Endodermal cell (in vitro differentiated cells): Measurements from ENCODE around the gene TRIM44. TPM values are rescaled to one million over a fixed set of nuclear protein-coding genes. Genes with fewer than 3 reads are reported as not detected.

ENCODE experiments used
- DNase-seq: peaks from one replicate; pipeline ENCODE4 v3.0.0-alpha.2; 2017
- H3K27ac ChIP-seq: 2 replicates; pipeline ENCODE4 v1.5.1; 2013; ENCODE audit warnings: mild to moderate bottlenecking, low read depth, low read length, moderate library complexity
- H3K27me3 ChIP-seq: 2 replicates; pipeline ENCODE4 v1.6.1; 2013; ENCODE audit warnings: mild to moderate bottlenecking, low read length, moderate library complexity; ENCODE audit not compliant: insufficient read depth, control insufficient read depth, poor library complexity, severe bottlenecking
- H3K36me3 ChIP-seq: 2 replicates; pipeline ENCODE4 v1.7.0; 2013; ENCODE audit warnings: mild to moderate bottlenecking, low read length, moderate library complexity; ENCODE audit not compliant: control insufficient read depth, insufficient read depth
- H3K4me1 ChIP-seq: one replicate; pipeline ENCODE4 v1.7.0; 2013; ENCODE audit warnings: low read length; ENCODE audit not compliant: control insufficient read depth, insufficient read depth
- H3K4me3 ChIP-seq: 2 replicates; pipeline ENCODE4 v1.5.1; 2013; ENCODE audit warnings: mild to moderate bottlenecking, low read length, moderate library complexity
- H3K9ac ChIP-seq: 2 replicates; pipeline ENCODE4 v1.6.1; 2013; ENCODE audit warnings: mild to moderate bottlenecking, low read length, moderate library complexity; ENCODE audit not compliant: poor library complexity, severe bottlenecking; ENCODE audit errors: extremely low read depth
- H3K9me3 ChIP-seq: 2 replicates; pipeline ENCODE4 v1.6.1; 2013; ENCODE audit warnings: mild to moderate bottlenecking, low read length, moderate library complexity; ENCODE audit not compliant: control insufficient read depth
- H3K27ac Mint-ChIP-seq: 2 replicates; pipeline ENCODE4 v1.8.0; 2020; ENCODE audit warnings: mixed read lengths
- H3K27me3 Mint-ChIP-seq: 2 replicates; pipeline ENCODE4 v1.8.0; 2021; ENCODE audit warnings: mild to moderate bottlenecking, mixed read lengths; ENCODE audit not compliant: insufficient read depth
- H3K36me3 Mint-ChIP-seq: 2 replicates; pipeline ENCODE4 v1.8.0; 2020; ENCODE audit warnings: low read depth, mixed read lengths
- H3K4me1 Mint-ChIP-seq: 2 replicates; pipeline ENCODE4 v1.8.0; 2020; ENCODE audit warnings: mixed read lengths
- H3K4me3 Mint-ChIP-seq: 2 replicates; pipeline ENCODE4 v1.8.0; 2020; ENCODE audit warnings: mild to moderate bottlenecking, moderate library complexity, mixed read lengths
- H3K9me3 Mint-ChIP-seq: 2 replicates; pipeline ENCODE4 v1.8.0; 2020; ENCODE audit warnings: mild to moderate bottlenecking, mixed read lengths
- CTCF ChIP-seq: fragments of 200-600 bp; sonication (generic); conservative IDR thresholded peaks from 2 replicates; pipeline ENCODE4 v1.5.0; 2021; ENCODE audit warnings: antibody characterized with exemption, mild to moderate bottlenecking
- WGBS, 2 experiments: methylation state at CpG; one replicate each; pipeline versions ENCODE4 v1.1.5 to v1.1.7; 2013; ENCODE audit warnings: missing lambda C conversion rate in 2 of 2, mixed read lengths in 1 of 2; ENCODE audit not compliant: insufficient coverage in 1 of 2, insufficient read length in 1 of 2; 5-methylcytosine and 5-hydroxymethylcytosine counted together
- total RNA-seq, 2 donors: library from RNA; stranded (reverse); fragmentation: NEBNext Ultra II Directional in 1 of 2; extraction: Animal tissue kit (Norgen Biotek cat#: 25700) in 1 of 2; gene quantifications; 2 replicates in 1 of 2; 3 replicates in 1 of 2; pipeline ENCODE4 v1.2.1, GENCODE V29; 2021

TRIM44 gene
- total RNA-seq, 2 donors from 2014 or later, result 48.5 to 63.8 TPM

- no peak overlapping the region for H3K27ac ChIP-seq
- H3K4me3 Mint-ChIP-seq, result no peak overlapping the region
- peaks cover 10% of the 10 kb centered on the region for H3K9me3 Mint-ChIP-seq
These were observed 9.0 kb downstream of the TRIM44 start for GRCh38 chr11:35671396-35672127.

DNA sequence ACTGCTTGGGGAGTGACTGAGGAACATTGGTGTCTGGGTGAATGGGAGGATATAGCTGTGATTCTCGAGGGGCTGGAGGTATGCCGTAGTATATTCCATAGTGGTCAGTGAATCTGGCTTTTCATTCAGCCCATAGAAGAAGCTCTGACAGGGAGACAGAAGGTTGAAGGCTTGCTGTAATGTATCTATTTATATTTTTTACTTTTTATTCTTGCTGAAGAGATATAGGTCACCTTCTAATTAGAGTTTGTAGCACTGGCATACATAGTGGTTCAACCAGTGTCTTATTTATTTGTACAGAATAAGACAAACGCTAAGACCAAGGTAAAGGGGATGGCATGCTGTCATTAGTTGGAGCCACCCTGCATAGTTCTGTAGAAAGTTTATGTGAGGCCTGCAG, 10.0 kb downstream of the TRIM44 start:
- Histone ChIP-seq H3K36me3 (no peaks in the 10 kb centered on the region), H3K4me1 (no peaks in the 10 kb centered on the region), H3K27me3 (no peaks in the 10 kb centered on the region), H3K4me3 (no peak overlapping the region), H3K9ac (no peak overlapping the region), H3K27ac (no peak overlapping the region), H3K9me3 (peaks cover 9% of the 10 kb centered on the region)
- TF ChIP-seq CTCF, result no peak
- Mint-ChIP-seq H3K4me1 (peaks cover 6% of the 10 kb centered on the region), H3K9me3 (peaks cover 6% of the 10 kb centered on the region), H3K36me3 (peaks cover 14% of the 10 kb centered on the region), H3K27ac (no peak overlapping the region), H3K27me3 (no peaks in the 10 kb centered on the region), H3K4me3 (no peak overlapping the region)
- DNase-seq, result no peak
- whole genome bisulfite sequencing, 2 experiments, result 83 to 91% methylated on average over 1 to 3 of the region's 3 CpGs

More at GRCh38 chr11:35671396-35672127, 9.0 kb downstream of the TRIM44 start:
- no peak for DNase-seq
- H3K27me3 Mint-ChIP-seq, result no peaks in the 10 kb centered on the region
- H3K27ac Mint-ChIP-seq, result no peak overlapping the region
- WGBS, 2 experiments, result 83 to 88% methylated on average over 1 to 3 of the region's 3 CpGs
- peaks cover 15% of the 10 kb centered on the region for H3K9me3 ChIP-seq
- TF ChIP-seq CTCF, result no peak
- H3K9ac ChIP-seq, result no peak overlapping the region
- peaks cover 18% of the 10 kb centered on the region for H3K36me3 Mint-ChIP-seq
- no peaks in the 10 kb centered on the region for H3K36me3 ChIP-seq
- peaks cover 5% of the 10 kb centered on the region for H3K4me1 Mint-ChIP-seq
- no peaks in the 10 kb centered on the region for H3K4me1 ChIP-seq
- H3K27me3 ChIP-seq, result no peaks in the 10 kb centered on the region
- H3K4me3 ChIP-seq, result no peak overlapping the region

- 100% methylated on average over 1 of the region's 1 CpG for WGBS, 2 experiments
- TF ChIP-seq CTCF, result no peak
- DNase-seq, result no peak
- Mint-ChIP-seq H3K4me3 (no peak overlapping the region), H3K36me3 (no peaks in the 10 kb centered on the region), H3K4me1 (peaks cover 10% of the 10 kb centered on the region), H3K27me3 (no peaks in the 10 kb centered on the region), H3K27ac (no peak overlapping the region), H3K9me3 (no peaks in the 10 kb centered on the region)
- no peaks in the 10 kb centered on the region for H3K9me3 ChIP-seq
- no peaks in the 10 kb centered on the region for H3K36me3 ChIP-seq
- no peaks in the 10 kb centered on the region for H3K27me3 ChIP-seq
- H3K4me1 ChIP-seq, result no peaks in the 10 kb centered on the region
- H3K9ac ChIP-seq, result no peak overlapping the region
- H3K4me3 ChIP-seq, result no peak overlapping the region
- no peak overlapping the region for H3K27ac ChIP-seq
These were observed 13.5 kb downstream of the TRIM44 start for GRCh38 chr11:35675901-35676610.
